Keratinocyte (primary cell): ENCODE results near the gene HOXC6. TPM values are rescaled to one million over a fixed set of nuclear protein-coding genes. Genes with fewer than 3 reads are reported as not detected.

ENCODE experiments used
- DNase-seq: peaks from one replicate; pipeline ENCODE4 v3.0.0-alpha.2; 2011; ENCODE audit warnings: low read depth, missing footprints, low spot score
- FAIRE-seq: peaks from 2 replicates; lab custom pipeline; 2011; peaks lifted over from hg19 to GRCh38; lab: Jason Lieb, UNC
- H2AFZ ChIP-seq: 2 replicates; pipeline ENCODE4 v1.6.0; 2012; ENCODE audit warnings: low read length, control low read depth, inconsistent platforms; ENCODE audit not compliant: control insufficient read depth
- H3K27ac ChIP-seq: 2 replicates; pipeline ENCODE4 v1.5.1; 2011; ENCODE audit warnings: low read length; ENCODE audit not compliant: control insufficient read depth, insufficient read depth
- H3K27me3 ChIP-seq: 3 replicates; pipeline ENCODE4 v1.6.0; 2011; ENCODE audit warnings: low read length; ENCODE audit not compliant: control insufficient read depth, insufficient read depth; ENCODE audit errors: extremely low read depth
- H3K36me3 ChIP-seq, 2 experiments: 2 replicates in 1 of 2; 3 replicates in 1 of 2; pipeline ENCODE4 v1.5.1; 2011; ENCODE audit warnings: low read length in 2 of 2, mild to moderate bottlenecking in 1 of 2; ENCODE audit not compliant: control insufficient read depth in 2 of 2, insufficient read depth in 2 of 2; ENCODE audit errors: extremely low read depth in 1 of 2
- H3K4me1 ChIP-seq: 3 replicates; pipeline ENCODE4 v1.5.1; 2011; ENCODE audit warnings: low read length; ENCODE audit not compliant: control insufficient read depth, insufficient read depth; ENCODE audit errors: extremely low read depth
- H3K4me2 ChIP-seq: 3 replicates; pipeline ENCODE4 v1.6.0; 2011; ENCODE audit warnings: low read depth, low read length; ENCODE audit not compliant: control insufficient read depth, insufficient read depth; ENCODE audit errors: extremely low read depth
- H3K4me3 ChIP-seq, 3 experiments: fragments of 200-600 bp in 1 of 3; sonication (generic) in 1 of 3; 2 replicates in 2 of 3; 3 replicates in 1 of 3; pipeline ENCODE4 v1.5.1; 2011 to 2016; ENCODE audit warnings: low read length in 3 of 3, mild to moderate bottlenecking in 3 of 3, control low read depth in 2 of 3, inconsistent platforms in 1 of 3, low read depth in 1 of 3, mixed read lengths in 1 of 3, mixed run types in 1 of 3, moderate library complexity in 1 of 3; ENCODE audit not compliant: control insufficient read depth in 2 of 3, insufficient read depth in 2 of 3; ENCODE audit errors: extremely low read depth in 1 of 3
- H3K79me2 ChIP-seq: 2 replicates; pipeline ENCODE4 v1.6.0; 2012; ENCODE audit warnings: low read length; ENCODE audit not compliant: control insufficient read depth, insufficient read depth
- H3K9ac ChIP-seq: 3 replicates; pipeline ENCODE4 v1.6.0; 2011; ENCODE audit warnings: low read length; ENCODE audit not compliant: control insufficient read depth, insufficient read depth; ENCODE audit errors: extremely low read depth
- H3K9me1 ChIP-seq: 3 replicates; pipeline ENCODE4 v1.6.0; 2011; ENCODE audit warnings: low read length; ENCODE audit not compliant: control insufficient read depth, insufficient read depth; ENCODE audit errors: extremely low read depth
- H3K9me3 ChIP-seq: 2 replicates; pipeline ENCODE4 v1.5.1; 2012; ENCODE audit warnings: low read depth, low read length; ENCODE audit not compliant: control insufficient read depth
- H4K20me1 ChIP-seq: 3 replicates; pipeline ENCODE4 v1.6.0; 2011; ENCODE audit warnings: low read length; ENCODE audit not compliant: control insufficient read depth, insufficient read depth; ENCODE audit errors: extremely low read depth
- EZH2 ChIP-seq: IDR thresholded peaks from one replicate; pipeline ENCODE4 v1.6.1; 2012; ENCODE audit warnings: inconsistent platforms, mild to moderate bottlenecking, low read length, moderate library complexity
- dilution Hi-C: fragments of 300-500 bp; cut with MboI; formaldehyde crosslinking; loops from one replicate; pipeline ENCODE4 v1.7.0; 2020; ENCODE audit warnings: low sequenced_read_pairs; ENCODE audit not compliant: extremely low pct_ligation_motif_present
- polyA plus RNA-seq, 5 experiments: library from polyadenylated mRNA; depleted of rRNA in 3 of 5; stranded (reverse) in 3 of 5; stranded (forward) in 1 of 5; unstranded in 1 of 5; fragments of >200 nt; gene quantifications; 1 replicate in 1 of 5; 2 replicates in 3 of 5; 3 replicates in 1 of 5; pipeline versions ENCODE4 v1.2.1 to v1.2.3, GENCODE V29; 2011 to 2012; ENCODE audit warnings: missing spikeins in 2 of 5, low read depth in 1 of 5, low replicate concordance in 1 of 5
- TF ChIP-seq, protein P1 (sequence below), 3 experiments: IDR thresholded peaks in 1 of 3; conservative IDR thresholded peaks in 1 of 3; optimal IDR thresholded peaks in 1 of 3; 2 replicates in 2 of 3; 3 replicates in 1 of 3; pipeline versions ENCODE3 to v1.5.1; 2011; ENCODE audit warnings: low read length in 3 of 3, mild to moderate bottlenecking in 3 of 3, moderate library complexity in 2 of 3, control low read depth in 1 of 3, inconsistent platforms in 1 of 3; ENCODE audit not compliant: insufficient read depth in 2 of 3; ENCODE audit errors: extremely low read depth in 1 of 3

The HOXC6 gene
- polyA plus RNA-seq, 1 donor (not counting 4 experiments of a cell fraction or from before 2014, with no cell fraction given), result 4.7 TPM

DNA sequence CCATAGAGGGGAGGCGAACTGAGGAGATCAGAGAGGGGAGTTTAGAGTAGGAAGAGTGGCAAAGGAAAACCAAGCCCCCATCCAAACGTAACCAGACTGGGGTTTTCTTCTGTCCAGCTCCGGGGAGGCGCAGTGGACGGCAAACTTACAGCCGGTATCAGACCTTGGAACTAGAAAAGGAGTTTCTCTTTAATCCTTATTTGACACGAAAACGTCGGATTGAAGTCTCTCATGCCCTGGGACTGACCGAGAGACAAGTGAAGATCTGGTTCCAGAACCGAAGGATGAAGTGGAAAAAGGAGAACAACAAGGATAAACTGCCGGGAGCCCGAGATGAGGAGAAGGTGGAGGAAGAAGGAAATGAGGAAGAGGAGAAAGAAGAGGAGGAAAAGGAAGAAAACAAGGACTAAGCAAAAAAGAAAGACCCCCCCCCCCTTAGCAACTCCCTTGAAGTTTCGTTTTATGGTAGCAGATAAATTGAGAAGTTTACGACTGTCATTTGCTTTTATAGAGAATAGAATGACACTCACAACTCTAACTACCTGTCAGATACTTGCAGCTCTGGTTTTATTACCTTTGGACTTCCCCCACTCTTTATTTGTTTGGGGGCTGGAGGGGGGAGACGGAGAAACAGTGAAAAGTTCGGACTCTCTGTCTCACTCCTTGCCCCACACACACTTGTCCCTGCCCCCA, 17.1 kb upstream of the HOXC6 start:
- peaks cover 20% of the 10 kb centered on the region for H3K4me1 ChIP-seq
- no peaks in the 10 kb centered on the region for H3K27me3 ChIP-seq
- no peak overlapping the region for H3K4me2 ChIP-seq

GRCh38 chr12:54011665-54012532, 16.3 kb upstream of the HOXC6 start:
- H3K9me1 ChIP-seq, result no peaks in the 10 kb centered on the region
- H3K79me2 ChIP-seq, result peaks cover 32% of the 10 kb centered on the region
- TF ChIP-seq, protein P1, sequence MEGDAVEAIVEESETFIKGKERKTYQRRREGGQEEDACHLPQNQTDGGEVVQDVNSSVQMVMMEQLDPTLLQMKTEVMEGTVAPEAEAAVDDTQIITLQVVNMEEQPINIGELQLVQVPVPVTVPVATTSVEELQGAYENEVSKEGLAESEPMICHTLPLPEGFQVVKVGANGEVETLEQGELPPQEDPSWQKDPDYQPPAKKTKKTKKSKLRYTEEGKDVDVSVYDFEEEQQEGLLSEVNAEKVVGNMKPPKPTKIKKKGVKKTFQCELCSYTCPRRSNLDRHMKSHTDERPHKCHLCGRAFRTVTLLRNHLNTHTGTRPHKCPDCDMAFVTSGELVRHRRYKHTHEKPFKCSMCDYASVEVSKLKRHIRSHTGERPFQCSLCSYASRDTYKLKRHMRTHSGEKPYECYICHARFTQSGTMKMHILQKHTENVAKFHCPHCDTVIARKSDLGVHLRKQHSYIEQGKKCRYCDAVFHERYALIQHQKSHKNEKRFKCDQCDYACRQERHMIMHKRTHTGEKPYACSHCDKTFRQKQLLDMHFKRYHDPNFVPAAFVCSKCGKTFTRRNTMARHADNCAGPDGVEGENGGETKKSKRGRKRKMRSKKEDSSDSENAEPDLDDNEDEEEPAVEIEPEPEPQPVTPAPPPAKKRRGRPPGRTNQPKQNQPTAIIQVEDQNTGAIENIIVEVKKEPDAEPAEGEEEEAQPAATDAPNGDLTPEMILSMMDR (optimal IDR thresholded peaks at IDR 0.05 in 1 of 3, IDR thresholded peaks at IDR 0.05 in 1 of 3, conservative IDR thresholded peaks at IDR 0.05 in 1 of 3; ENCODE audit: extremely low read depth in 1 of 3, insufficient read depth in 2 of 3, low read length in 3 of 3), result no peak
- no peak for TF ChIP-seq EZH2
- H3K4me2 ChIP-seq, result no peak overlapping the region
- FAIRE-seq (no peak), DNase-seq (no peak)
- dilution Hi-C loops, result no loop called here
- no peak overlapping the region for H2AFZ ChIP-seq
- no peaks in the 10 kb centered on the region for H3K27me3 ChIP-seq
- H3K36me3 ChIP-seq, result no peaks in the 10 kb centered on the region
- H3K4me1 ChIP-seq, result peaks cover 19% of the 10 kb centered on the region
- H3K27ac ChIP-seq, result no peak overlapping the region
- no peaks in the 10 kb centered on the region for H3K9me3 ChIP-seq
- no peak overlapping the region for H3K4me3 ChIP-seq
- H3K9ac ChIP-seq, result no peak overlapping the region
- H4K20me1 ChIP-seq, result no peaks in the 10 kb centered on the region

More for the DNA sequence above, 17.1 kb upstream of the HOXC6 start:
- Histone ChIP-seq H3K9me1 (no peaks in the 10 kb centered on the region), H3K9me3 (no peaks in the 10 kb centered on the region), H2AFZ (no peak overlapping the region), H3K27ac (no peak overlapping the region), H4K20me1 (no peaks in the 10 kb centered on the region), H3K9ac (no peak overlapping the region), H3K79me2 (peaks cover 35% of the 10 kb centered on the region), H3K4me3 (no peak overlapping the region), H3K36me3 (no peaks in the 10 kb centered on the region)
- DNase-seq (no peak), FAIRE-seq (peak; percentile 5)
- dilution Hi-C loops, result no loop called here
- TF ChIP-seq, protein P1 (optimal IDR thresholded peaks at IDR 0.05 in 1 of 3, IDR thresholded peaks at IDR 0.05 in 1 of 3, conservative IDR thresholded peaks at IDR 0.05 in 1 of 3; ENCODE audit: extremely low read depth in 1 of 3, insufficient read depth in 2 of 3, low read length in 3 of 3), result no peak
- no peak for TF ChIP-seq EZH2
